PC-9 (cell line): ENCODE results near the gene C10orf143.

Source experiments
- EZH2 ChIP-seq: fragments of 200-600 bp; sonication (generic); IDR thresholded peaks from 2 replicates; pipeline ENCODE4 v1.8.0; 2017; ENCODE audit warnings: antibody characterized with exemption, low read depth
- TF ChIP-seq, protein P1 (sequence below): fragments of 200-600 bp; sonication (generic); conservative IDR thresholded peaks from 2 replicates; pipeline ENCODE4 v1.6.1; 2017; ENCODE audit warnings: mixed run types, antibody characterized with exemption, mild to moderate bottlenecking, moderate library complexity

DNA sequence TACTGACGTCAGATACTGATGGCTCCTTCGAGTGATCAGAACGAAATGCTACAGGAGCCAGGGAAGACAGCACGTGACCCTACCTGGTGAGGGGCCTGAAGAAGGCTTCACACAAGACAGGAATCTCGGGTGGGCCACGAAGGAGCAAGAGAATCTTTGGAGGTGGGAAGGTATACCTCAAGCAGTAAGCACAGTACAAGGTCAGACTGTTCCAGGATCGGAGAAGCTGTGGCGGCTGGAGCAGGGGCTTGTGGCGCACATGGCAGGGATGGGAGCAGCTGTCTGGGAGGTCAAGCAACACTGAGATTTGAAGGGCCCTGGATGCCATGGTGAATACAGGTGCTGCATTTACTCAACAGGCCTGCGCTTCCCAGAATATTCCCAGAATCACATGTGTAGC is 45.4 kb downstream of the C10orf143 start:
- TF ChIP-seq, protein P1, sequence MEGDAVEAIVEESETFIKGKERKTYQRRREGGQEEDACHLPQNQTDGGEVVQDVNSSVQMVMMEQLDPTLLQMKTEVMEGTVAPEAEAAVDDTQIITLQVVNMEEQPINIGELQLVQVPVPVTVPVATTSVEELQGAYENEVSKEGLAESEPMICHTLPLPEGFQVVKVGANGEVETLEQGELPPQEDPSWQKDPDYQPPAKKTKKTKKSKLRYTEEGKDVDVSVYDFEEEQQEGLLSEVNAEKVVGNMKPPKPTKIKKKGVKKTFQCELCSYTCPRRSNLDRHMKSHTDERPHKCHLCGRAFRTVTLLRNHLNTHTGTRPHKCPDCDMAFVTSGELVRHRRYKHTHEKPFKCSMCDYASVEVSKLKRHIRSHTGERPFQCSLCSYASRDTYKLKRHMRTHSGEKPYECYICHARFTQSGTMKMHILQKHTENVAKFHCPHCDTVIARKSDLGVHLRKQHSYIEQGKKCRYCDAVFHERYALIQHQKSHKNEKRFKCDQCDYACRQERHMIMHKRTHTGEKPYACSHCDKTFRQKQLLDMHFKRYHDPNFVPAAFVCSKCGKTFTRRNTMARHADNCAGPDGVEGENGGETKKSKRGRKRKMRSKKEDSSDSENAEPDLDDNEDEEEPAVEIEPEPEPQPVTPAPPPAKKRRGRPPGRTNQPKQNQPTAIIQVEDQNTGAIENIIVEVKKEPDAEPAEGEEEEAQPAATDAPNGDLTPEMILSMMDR, result no peak
- TF ChIP-seq EZH2, result no peak
